HepG2 (cell line): ENCODE results near the gene CKS2. TPM values are rescaled to one million over a fixed set of nuclear protein-coding genes. Genes with fewer than 3 reads are reported as not detected.
A peak's percentile ranks its signal among the peaks of the same experiment; 100 is the strongest.

Experiments
- ATM ChIP-seq: fragments of 450-650 bp; IDR thresholded peaks from 2 replicates; pipeline ENCODE4 v1.7.1; 2017; ENCODE audit warnings: mild to moderate bottlenecking, borderline replicate concordance
- GLI4 ChIP-seq: sonication (generic); formaldehyde crosslinking; IDR thresholded peaks from 2 replicates; pipeline ENCODE4 v1.5.1; 2020; ENCODE audit warnings: missing genetic modification reagents, mild to moderate bottlenecking, moderate library complexity, borderline replicate concordance
- MAFK ChIP-seq, 2 experiments: IDR thresholded peaks in 1 of 2; conservative IDR thresholded peaks in 1 of 2; 2 replicates each; pipeline ENCODE4 v1.6.1; 2011; ENCODE audit warnings: improper control_type of control experiment in 2 of 2, low read length in 2 of 2
- NKX3-1 ChIP-seq: sonication (generic); formaldehyde crosslinking; IDR thresholded peaks from 2 replicates; pipeline ENCODE4 v1.5.0; 2020; ENCODE audit warnings: missing genetic modification reagents
- NR2C2 ChIP-seq: sonication (generic); formaldehyde crosslinking; IDR thresholded peaks from 2 replicates; pipeline ENCODE4 v1.4.0; 2020; ENCODE audit warnings: missing genetic modification reagents, mild to moderate bottlenecking, moderate library complexity, borderline replicate concordance
- PITX1 ChIP-seq: sonication (generic); formaldehyde crosslinking; IDR thresholded peaks from 2 replicates; pipeline ENCODE4 v1.5.1; 2020; ENCODE audit warnings: mild to moderate bottlenecking, missing genetic modification reagents
- ZNF484 ChIP-seq: sonication (generic); formaldehyde crosslinking; IDR thresholded peaks from 2 replicates; pipeline ENCODE4 v1.5.1; 2020; ENCODE audit warnings: mild to moderate bottlenecking, low read depth, missing genetic modification reagents, borderline replicate concordance
- ZNF501 ChIP-seq: sonication (generic); formaldehyde crosslinking; IDR thresholded peaks from 2 replicates; pipeline ENCODE4 v1.5.1; 2020; ENCODE audit warnings: mild to moderate bottlenecking, moderate library complexity, missing genetic modification reagents
- polyA plus RNA-seq, 8 experiments: library from polyadenylated mRNA; depleted of rRNA in 3 of 8; stranded (reverse) in 7 of 8; unstranded in 1 of 8; fragments of >200 nt; fragmentation: Illumina TruSeq in 4 of 8; extraction: Trizol in 4 of 8; gene quantifications; 2 replicates each; pipeline versions ENCODE4 v1.2.1 to v1.2.3, GENCODE V29; 2011 to 2016; ENCODE audit warnings: low read depth in 4 of 8, missing spikeins in 1 of 8, mixed read lengths in 1 of 8; ENCODE audit not compliant: insufficient read depth in 1 of 8
- total RNA-seq, 5 experiments: library from RNA; depleted of rRNA; stranded (reverse); fragments of >200 nt; fragmentation: Illumina TruSeq; extraction: Trizol; gene quantifications; 2 replicates each; pipeline ENCODE4 v1.2.3, GENCODE V29; 2016; ENCODE audit warnings: low read depth in 1 of 5
- TF ChIP-seq, protein P1 (sequence below): sonication (generic); formaldehyde crosslinking; IDR thresholded peaks from 2 replicates; pipeline ENCODE4 v1.8.1; 2023; ENCODE audit warnings: mild to moderate bottlenecking, missing genetic modification reagents
- TF ChIP-seq, protein P2 (sequence below): sonication (generic); formaldehyde crosslinking; IDR thresholded peaks from 2 replicates; pipeline ENCODE4 v1.5.1; 2020; ENCODE audit warnings: missing genetic modification reagents, mild to moderate bottlenecking, borderline replicate concordance
- TF ChIP-seq, protein P3 (sequence below): sonication (generic); formaldehyde crosslinking; IDR thresholded peaks from 2 replicates; pipeline ENCODE4 v1.4.0; 2020; ENCODE audit warnings: missing genetic modification reagents, mild to moderate bottlenecking, borderline replicate concordance
- TF ChIP-seq, protein P4 (sequence below): sonication (generic); formaldehyde crosslinking; IDR thresholded peaks from 2 replicates; pipeline ENCODE4 v1.5.0; 2020; ENCODE audit warnings: mild to moderate bottlenecking, missing genetic modification reagents, borderline replicate concordance
- TF ChIP-seq, protein P5 (sequence below): sonication (generic); formaldehyde crosslinking; conservative IDR thresholded peaks from 2 replicates; pipeline ENCODE4 v1.8.0; 2022; ENCODE audit warnings: missing genetic modification reagents
- TF ChIP-seq, protein P6 (sequence below): sonication (generic); formaldehyde crosslinking; IDR thresholded peaks from 2 replicates; pipeline ENCODE4 v1.5.0; 2020; ENCODE audit warnings: mild to moderate bottlenecking, missing genetic modification reagents, borderline replicate concordance

The CKS2 gene
- total and polyA plus RNA-seq, 2 of the 13 experiments (the other 11 are each of a cell fraction or from before 2014, with no cell fraction given), result 251 to 317 TPM

DNA sequence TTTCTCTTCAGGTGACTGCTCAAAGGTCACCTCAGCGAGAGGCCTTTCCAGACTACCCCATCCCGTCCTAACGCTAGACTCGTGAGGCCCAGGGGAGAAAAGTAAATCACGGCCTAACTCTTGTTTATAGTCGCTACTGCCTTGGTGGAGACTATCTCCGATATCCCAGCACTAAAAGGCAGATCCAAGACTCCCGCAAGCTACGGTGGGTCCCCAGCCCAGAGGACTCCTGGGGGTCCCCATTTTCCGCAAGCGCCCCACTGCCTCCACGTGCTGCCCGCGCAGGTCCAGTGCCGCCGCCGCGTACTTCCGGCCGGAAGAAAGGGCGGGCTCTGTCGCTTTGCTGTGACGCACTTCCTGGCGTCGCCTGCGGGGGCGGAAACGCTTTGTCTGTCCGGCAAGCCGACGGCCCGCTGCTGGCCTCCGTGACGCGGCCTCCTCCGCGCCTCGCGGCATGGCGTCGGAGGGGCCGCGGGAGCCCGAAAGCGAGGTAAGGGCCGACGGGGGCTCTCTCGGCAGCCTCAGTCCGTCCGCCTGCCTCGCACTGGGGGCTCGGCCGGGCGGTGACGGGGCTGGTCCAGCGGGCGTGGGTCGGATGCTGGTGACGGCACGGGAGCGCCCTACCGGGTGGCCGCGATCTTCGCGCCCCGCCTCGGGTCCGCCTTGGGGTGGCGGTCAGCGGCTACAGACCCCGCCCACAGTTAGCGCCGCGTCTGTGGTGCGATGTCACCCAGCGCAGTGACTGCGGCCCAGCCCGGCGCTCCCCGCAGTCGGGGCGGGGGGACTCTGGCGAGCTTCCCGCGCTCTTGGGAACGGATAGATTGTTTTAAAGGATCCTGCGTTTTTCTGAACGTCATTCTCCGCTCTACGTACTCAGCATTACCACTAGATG lies 7.4 kb downstream of the CKS2 start, which contains the start of gene SECISBP2 (continued):
- TF ChIP-seq, protein P1, sequence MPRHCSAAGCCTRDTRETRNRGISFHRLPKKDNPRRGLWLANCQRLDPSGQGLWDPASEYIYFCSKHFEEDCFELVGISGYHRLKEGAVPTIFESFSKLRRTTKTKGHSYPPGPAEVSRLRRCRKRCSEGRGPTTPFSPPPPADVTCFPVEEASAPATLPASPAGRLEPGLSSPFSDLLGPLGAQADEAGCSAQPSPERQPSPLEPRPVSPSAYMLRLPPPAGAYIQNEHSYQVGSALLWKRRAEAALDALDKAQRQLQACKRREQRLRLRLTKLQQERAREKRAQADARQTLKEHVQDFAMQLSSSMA, result peak; percentile 91
- TF ChIP-seq, protein P2, sequence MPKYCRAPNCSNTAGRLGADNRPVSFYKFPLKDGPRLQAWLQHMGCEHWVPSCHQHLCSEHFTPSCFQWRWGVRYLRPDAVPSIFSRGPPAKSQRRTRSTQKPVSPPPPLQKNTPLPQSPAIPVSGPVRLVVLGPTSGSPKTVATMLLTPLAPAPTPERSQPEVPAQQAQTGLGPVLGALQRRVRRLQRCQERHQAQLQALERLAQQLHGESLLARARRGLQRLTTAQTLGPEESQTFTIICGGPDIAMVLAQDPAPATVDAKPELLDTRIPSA (CRISPR knock-in tag), result peak; percentile 37; the same call in 1 of the 2 replicates
- TF ChIP-seq GLI4 (CRISPR knock-in tag) (no peak), ATM (no peak), NR2C2 (CRISPR knock-in tag) (peak; percentile 82), MAFK (conservative IDR thresholded peaks at IDR 0.05 in 1 of 2, IDR thresholded peaks at IDR 0.05 in 1 of 2; ENCODE audit: low read length in 2 of 2) (peak in 1 of 2 experiments; percentile 4; a peak in 1 of 4 replicates), PITX1 (CRISPR knock-in tag) (peak; percentile 76; the same call in 1 of the 2 replicates), NKX3-1 (CRISPR knock-in tag) (peak; percentile 88), ZNF484 (CRISPR knock-in tag) (no peak), ZNF501 (CRISPR knock-in tag) (peak; percentile 100)
- TF ChIP-seq, protein P3, sequence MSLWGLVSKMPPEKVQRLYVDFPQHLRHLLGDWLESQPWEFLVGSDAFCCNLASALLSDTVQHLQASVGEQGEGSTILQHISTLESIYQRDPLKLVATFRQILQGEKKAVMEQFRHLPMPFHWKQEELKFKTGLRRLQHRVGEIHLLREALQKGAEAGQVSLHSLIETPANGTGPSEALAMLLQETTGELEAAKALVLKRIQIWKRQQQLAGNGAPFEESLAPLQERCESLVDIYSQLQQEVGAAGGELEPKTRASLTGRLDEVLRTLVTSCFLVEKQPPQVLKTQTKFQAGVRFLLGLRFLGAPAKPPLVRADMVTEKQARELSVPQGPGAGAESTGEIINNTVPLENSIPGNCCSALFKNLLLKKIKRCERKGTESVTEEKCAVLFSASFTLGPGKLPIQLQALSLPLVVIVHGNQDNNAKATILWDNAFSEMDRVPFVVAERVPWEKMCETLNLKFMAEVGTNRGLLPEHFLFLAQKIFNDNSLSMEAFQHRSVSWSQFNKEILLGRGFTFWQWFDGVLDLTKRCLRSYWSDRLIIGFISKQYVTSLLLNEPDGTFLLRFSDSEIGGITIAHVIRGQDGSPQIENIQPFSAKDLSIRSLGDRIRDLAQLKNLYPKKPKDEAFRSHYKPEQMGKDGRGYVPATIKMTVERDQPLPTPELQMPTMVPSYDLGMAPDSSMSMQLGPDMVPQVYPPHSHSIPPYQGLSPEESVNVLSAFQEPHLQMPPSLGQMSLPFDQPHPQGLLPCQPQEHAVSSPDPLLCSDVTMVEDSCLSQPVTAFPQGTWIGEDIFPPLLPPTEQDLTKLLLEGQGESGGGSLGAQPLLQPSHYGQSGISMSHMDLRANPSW, result no peak; the same call in 1 of the 2 replicates
- TF ChIP-seq, protein P4, sequence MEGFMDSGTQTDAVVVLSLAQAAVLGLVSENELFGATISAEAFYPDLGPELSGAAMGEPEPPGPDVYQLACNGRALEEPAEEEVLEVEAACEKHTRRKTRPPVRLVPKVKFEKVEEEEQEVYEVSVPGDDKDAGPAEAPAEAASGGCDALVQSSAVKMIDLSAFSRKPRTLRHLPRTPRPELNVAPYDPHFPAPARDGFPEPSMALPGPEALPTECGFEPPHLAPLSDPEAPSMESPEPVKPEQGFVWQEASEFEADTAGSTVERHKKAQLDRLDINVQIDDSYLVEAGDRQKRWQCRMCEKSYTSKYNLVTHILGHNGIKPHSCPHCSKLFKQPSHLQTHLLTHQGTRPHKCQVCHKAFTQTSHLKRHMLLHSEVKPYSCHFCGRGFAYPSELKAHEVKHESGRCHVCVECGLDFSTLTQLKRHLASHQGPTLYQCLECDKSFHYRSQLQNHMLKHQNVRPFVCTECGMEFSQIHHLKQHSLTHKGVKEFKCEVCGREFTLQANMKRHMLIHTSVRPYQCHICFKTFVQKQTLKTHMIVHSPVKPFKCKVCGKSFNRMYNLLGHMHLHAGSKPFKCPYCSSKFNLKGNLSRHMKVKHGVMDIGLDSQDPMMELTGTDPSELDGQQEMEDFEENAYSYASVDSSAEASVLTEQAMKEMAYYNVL, result peak; percentile 82
- TF ChIP-seq, protein P5, sequence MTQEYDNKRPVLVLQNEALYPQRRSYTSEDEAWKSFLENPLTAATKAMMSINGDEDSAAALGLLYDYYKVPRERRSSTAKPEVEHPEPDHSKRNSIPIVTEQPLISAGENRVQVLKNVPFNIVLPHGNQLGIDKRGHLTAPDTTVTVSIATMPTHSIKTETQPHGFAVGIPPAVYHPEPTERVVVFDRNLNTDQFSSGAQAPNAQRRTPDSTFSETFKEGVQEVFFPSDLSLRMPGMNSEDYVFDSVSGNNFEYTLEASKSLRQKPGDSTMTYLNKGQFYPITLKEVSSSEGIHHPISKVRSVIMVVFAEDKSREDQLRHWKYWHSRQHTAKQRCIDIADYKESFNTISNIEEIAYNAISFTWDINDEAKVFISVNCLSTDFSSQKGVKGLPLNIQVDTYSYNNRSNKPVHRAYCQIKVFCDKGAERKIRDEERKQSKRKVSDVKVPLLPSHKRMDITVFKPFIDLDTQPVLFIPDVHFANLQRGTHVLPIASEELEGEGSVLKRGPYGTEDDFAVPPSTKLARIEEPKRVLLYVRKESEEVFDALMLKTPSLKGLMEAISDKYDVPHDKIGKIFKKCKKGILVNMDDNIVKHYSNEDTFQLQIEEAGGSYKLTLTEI (CRISPR knock-in tag), result no peak
- TF ChIP-seq, protein P6, sequence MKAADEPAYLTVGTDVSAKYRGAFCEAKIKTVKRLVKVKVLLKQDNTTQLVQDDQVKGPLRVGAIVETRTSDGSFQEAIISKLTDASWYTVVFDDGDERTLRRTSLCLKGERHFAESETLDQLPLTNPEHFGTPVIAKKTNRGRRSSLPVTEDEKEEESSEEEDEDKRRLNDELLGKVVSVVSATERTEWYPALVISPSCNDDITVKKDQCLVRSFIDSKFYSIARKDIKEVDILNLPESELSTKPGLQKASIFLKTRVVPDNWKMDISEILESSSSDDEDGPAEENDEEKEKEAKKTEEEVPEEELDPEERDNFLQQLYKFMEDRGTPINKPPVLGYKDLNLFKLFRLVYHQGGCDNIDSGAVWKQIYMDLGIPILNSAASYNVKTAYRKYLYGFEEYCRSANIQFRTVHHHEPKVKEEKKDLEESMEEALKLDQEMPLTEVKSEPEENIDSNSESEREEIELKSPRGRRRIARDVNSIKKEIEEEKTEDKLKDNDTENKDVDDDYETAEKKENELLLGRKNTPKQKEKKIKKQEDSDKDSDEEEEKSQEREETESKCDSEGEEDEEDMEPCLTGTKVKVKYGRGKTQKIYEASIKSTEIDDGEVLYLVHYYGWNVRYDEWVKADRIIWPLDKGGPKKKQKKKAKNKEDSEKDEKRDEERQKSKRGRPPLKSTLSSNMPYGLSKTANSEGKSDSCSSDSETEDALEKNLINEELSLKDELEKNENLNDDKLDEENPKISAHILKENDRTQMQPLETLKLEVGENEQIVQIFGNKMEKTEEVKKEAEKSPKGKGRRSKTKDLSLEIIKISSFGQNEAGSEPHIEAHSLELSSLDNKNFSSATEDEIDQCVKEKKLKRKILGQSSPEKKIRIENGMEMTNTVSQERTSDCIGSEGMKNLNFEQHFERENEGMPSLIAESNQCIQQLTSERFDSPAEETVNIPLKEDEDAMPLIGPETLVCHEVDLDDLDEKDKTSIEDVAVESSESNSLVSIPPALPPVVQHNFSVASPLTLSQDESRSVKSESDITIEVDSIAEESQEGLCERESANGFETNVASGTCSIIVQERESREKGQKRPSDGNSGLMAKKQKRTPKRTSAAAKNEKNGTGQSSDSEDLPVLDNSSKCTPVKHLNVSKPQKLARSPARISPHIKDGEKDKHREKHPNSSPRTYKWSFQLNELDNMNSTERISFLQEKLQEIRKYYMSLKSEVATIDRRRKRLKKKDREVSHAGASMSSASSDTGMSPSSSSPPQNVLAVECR (CRISPR knock-in tag), result peak; percentile 98
